Neural progenitor cell (in vitro differentiated cells): Measurements from ENCODE around the gene MYBPH.

Source experiments
- EZH2 ChIP-seq: fragments of 200-600 bp; sonication (generic); IDR thresholded peaks from 2 replicates; pipeline ENCODE4 v1.6.1; 2017; ENCODE audit warnings: antibody characterized with exemption, mild to moderate bottlenecking, moderate library complexity
- TF ChIP-seq, protein P1 (sequence below): fragments of 200-600 bp; sonication (generic); IDR thresholded peaks from 2 replicates; pipeline ENCODE4 v1.5.1; 2017; ENCODE audit warnings: antibody characterized with exemption, mild to moderate bottlenecking

- TF ChIP-seq, protein P1, sequence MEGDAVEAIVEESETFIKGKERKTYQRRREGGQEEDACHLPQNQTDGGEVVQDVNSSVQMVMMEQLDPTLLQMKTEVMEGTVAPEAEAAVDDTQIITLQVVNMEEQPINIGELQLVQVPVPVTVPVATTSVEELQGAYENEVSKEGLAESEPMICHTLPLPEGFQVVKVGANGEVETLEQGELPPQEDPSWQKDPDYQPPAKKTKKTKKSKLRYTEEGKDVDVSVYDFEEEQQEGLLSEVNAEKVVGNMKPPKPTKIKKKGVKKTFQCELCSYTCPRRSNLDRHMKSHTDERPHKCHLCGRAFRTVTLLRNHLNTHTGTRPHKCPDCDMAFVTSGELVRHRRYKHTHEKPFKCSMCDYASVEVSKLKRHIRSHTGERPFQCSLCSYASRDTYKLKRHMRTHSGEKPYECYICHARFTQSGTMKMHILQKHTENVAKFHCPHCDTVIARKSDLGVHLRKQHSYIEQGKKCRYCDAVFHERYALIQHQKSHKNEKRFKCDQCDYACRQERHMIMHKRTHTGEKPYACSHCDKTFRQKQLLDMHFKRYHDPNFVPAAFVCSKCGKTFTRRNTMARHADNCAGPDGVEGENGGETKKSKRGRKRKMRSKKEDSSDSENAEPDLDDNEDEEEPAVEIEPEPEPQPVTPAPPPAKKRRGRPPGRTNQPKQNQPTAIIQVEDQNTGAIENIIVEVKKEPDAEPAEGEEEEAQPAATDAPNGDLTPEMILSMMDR = no peak
- no peak for TF ChIP-seq EZH2
These were observed 28.2 kb downstream of the MYBPH start for GRCh38 chr1:203147376-203147775.
